Activated CD4-positive, alpha-beta T cell treated with anti-CD3 and anti-CD28 coated beads, Interleukin-2, Interleukin-4, amounts not matched to agents 100 ng/mL and 50 ng/mL, durations not matched to agents 16 hours and 8 hours (primary cell): ENCODE measurements around the gene SOST.

Experiments
- DNase-seq: peaks from one replicate; pipeline ENCODE4 v3.0.0-alpha.2; 2020; ENCODE audit warnings: low spot score

SOST gene

GRCh38 chr17:43707184-43707583 is 51.4 kb downstream of the SOST start:
- no peak for DNase-seq

- no peak for DNase-seq
These were observed 52.4 kb downstream of the SOST start for GRCh38 chr17:43706235-43706634.
